DND-41 (cell line): Measurements from ENCODE around the gene SSX4.
"Not testable (repeated sequence)": the region's sequence is repeated elsewhere in the genome, so short reads cannot be mapped to it uniquely, and the experiment has no call there.

Source experiments
- EZH2 ChIP-seq: IDR thresholded peaks from 3 replicates; pipeline ENCODE4 v1.6.1; 2012; ENCODE audit warnings: borderline replicate concordance, low read depth, mild to moderate bottlenecking, moderate library complexity, low read length, inconsistent platforms; ENCODE audit not compliant: severe bottlenecking
- TF ChIP-seq, protein P1 (sequence below): IDR thresholded peaks from 2 replicates; pipeline ENCODE4 v1.5.1; 2012; ENCODE audit warnings: borderline replicate concordance, low read length, moderate library complexity, mild to moderate bottlenecking; ENCODE audit not compliant: poor library complexity, severe bottlenecking; ENCODE audit errors: extremely low read depth

DNA sequence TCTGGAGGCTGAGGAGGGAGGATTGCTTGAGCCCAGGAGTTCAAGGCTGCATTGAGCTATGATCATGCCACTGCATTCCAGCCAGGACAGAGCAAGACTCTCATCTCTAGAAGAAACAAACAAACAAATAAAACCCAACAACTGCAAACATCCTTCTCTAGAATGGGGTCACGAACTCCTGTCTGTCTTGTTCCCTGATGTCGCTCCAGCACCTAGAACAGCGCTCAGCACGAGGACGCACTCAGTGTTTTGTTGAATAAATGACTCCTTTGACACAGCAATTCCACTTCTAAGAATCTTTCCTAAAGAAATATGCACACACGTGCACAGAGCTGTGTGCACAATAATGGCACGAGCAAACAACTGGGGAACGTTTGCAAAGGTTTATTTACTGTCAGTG is 37.3 kb upstream of the SSX4 start:
- TF ChIP-seq, protein P1, sequence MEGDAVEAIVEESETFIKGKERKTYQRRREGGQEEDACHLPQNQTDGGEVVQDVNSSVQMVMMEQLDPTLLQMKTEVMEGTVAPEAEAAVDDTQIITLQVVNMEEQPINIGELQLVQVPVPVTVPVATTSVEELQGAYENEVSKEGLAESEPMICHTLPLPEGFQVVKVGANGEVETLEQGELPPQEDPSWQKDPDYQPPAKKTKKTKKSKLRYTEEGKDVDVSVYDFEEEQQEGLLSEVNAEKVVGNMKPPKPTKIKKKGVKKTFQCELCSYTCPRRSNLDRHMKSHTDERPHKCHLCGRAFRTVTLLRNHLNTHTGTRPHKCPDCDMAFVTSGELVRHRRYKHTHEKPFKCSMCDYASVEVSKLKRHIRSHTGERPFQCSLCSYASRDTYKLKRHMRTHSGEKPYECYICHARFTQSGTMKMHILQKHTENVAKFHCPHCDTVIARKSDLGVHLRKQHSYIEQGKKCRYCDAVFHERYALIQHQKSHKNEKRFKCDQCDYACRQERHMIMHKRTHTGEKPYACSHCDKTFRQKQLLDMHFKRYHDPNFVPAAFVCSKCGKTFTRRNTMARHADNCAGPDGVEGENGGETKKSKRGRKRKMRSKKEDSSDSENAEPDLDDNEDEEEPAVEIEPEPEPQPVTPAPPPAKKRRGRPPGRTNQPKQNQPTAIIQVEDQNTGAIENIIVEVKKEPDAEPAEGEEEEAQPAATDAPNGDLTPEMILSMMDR = not testable (repeated sequence)
- not testable (repeated sequence) for TF ChIP-seq EZH2
